AG08395 (cell line): ENCODE data around the gene ERBIN.
"Not testable (repeated sequence)": the region's sequence is repeated elsewhere in the genome, so short reads cannot be mapped to it uniquely, and the experiment has no call there.

ENCODE experiments used
- DNase-seq: peaks from one replicate; pipeline ENCODE4 v3.0.0; 2012; ENCODE audit warnings: mixed read lengths, low spot score

ERBIN gene

DNA sequence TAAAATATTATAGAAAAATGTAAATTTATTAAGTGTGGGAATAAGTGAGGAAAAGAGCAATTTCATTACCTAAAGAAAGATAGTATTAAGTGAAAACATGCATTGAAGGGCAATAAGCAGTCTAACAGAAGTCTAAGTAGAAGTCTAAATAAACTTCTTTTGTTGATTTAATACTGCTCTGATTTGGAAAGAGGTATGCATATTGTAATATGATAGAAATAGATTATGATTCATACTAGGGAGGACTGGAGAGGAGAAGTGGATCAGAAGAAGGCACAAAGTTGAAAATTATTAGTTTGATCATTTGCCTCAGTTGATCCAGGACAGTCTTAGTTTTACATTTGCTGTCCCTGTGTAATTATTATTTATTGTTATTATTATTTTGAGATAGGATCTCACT, 6.6 kb upstream of the ERBIN start:
- no peak for DNase-seq

DNA sequence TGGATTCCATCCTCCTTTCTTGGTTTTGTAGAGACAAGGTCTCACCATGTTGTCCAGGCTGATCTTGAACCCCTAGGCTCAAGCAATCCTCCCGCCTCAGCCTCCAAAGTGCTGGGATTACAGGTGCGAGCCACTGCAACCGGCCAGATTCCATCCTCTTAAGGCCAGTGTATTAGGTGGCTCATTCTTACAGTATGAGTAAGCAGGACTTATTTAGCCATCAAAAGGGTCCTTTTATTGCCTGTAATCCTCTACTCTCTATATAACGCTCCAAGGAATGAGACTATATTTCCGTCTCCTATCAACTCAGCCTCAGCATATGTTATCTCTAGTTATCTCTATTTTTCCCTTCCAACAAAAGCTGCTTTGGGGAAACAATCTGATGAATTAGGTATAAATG, 3.0 kb upstream of the ERBIN start:
- DNase-seq = no peak

DNA sequence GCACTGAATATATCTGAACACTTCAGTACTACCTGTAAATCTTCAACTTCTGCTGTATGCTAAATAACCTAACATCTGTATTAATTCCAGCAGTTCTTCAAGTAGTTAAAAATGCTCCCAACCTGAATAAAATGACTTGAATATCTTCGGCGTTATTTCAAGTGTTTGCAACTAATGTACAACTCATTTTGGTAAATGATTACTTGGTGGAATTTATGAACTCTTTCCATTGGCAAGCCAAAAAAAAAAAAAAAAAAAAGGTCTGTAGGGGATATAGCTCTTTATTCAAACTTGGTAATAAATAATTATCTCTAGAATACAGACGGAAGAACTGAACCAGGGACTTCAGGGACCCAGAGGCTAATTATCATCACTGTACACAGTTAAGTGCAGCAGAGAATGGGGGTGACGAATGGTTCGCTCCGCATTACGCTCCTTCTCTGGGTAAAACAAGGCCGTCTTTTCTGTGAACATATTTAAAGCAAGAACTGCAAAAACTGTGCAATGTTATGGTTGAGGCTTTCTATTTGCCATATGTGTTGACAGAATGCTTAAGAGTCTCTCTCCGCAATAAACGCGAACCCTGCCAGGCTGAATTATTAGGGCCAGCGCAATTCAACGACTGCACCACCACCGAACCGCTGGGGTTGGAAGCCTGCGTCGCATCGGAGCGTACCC, 1.9 kb upstream of the ERBIN start:
- peak; percentile 2 for DNase-seq

DNA sequence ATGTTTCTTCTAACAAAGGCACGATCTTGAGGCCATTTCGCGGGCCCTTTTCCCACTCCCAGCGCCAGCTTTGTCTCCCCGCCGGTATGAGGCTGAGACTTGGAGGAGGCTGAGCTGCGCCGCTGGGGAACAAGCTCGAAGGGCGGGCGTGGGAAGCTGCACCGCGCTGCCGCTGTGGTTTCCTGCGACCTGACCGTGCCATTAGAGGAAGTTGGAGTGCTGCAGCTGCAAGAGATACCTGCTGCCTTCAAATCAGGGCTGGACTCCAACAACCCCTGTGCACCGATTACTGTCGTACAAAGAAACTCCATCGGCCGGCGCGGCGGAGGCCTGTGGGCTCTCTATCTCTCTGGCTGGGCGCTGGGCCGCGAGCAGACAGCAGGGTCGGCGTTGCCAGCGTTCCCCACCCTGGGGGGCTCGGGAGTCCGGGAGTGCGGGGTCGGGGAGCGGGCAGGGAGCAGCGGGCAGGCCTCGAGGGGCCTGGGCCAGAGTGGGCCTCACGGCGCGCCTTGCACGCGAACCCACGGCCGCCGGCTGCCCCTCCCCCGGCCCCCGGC, 1.3 kb upstream of the ERBIN start:
- DNase-seq = peak; percentile 53

DNA sequence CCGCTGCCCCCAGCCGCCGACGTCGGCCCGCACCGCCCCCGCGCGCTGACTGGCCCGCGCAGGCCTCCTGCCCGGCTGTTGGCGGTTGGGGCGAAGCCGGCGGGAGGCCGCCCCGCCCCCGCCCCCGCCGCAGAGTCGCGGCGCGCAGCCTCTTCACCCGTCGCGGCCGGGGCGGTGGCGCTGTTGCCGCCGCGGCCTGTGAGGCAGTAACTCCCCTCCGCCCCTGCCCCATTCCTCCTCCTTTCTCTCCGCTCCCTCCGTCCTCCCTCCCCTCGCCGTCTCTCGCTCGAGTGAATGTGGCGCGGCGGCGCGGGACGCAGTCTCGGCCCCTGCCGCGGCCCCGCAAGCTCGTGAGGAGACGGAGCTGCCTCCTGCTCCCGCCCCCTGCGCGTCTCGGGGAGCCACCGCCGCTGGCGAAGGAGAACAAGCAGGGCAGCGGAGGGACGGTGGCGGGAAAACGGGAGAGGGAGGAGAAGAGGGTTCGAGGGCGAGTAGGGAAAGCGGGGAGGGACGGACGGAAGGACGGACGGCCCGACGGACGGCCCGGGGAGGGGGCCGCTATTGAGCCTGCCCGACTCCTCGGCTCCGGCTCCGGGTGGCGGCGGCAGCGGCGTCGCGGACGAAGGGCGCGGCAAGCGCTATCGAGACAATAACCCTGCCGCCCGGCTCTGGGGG, 637 bp upstream of the ERBIN start:
- DNase-seq = peak; percentile 88

DNA sequence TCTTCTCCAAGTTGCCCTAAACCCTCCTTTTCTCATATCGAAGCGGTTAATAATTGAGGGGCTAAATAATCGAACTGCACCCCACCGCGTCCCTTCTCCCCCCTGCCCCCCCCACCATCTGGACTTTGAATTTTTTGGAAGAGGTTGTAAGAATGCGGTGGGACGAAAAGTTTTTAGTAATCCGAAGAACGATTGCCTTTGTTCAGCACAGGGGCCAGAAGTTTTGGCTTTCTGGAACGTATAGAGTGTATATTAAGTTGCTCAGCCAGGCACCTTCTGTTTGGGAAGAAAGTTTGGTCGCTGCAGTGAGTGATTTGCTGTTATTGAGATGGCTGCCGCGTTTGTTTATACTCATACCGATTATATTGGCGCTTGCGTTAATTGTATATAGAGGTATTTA, 518 bp downstream of the ERBIN start:
- peak; percentile 5 for DNase-seq

DNA sequence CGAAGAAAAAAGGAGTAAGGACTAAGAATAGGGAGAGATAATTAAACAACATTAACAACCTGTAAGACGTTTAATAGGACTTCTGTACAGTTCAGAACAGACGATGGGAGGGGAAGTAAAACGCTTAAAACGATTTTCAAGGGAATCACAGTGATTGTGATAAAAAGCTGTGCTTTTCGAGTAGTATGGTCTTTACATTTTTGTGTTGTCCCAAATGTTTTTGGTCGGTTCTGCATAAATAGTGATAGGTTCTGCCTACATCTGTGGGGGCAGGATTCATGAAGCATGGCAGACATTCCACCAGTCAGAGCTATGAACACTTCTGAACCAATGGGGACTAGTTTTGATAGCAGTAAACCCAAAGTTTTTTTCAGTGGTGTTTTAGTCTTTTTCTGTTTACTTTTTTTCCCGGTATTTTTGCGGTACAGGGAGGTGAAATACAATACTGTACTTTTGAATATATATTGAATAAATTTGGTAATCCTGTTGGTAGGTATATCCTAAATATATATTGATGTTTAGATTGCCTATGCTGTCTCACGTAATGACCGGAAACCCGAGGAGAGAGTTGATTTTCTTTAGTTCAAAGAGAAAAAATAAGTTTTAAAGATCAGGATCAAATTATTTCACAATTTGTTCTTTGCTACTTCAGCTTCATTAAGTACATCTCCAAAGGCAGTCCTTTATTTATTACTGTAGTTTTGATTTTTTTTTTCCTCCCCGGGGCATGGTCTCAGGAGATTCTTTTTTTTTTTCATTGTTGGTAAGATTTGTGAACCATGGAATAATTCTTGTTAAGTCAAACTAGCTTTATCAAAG, 1.3 kb downstream of the ERBIN start:
- DNase-seq = peak; percentile 61

DNA sequence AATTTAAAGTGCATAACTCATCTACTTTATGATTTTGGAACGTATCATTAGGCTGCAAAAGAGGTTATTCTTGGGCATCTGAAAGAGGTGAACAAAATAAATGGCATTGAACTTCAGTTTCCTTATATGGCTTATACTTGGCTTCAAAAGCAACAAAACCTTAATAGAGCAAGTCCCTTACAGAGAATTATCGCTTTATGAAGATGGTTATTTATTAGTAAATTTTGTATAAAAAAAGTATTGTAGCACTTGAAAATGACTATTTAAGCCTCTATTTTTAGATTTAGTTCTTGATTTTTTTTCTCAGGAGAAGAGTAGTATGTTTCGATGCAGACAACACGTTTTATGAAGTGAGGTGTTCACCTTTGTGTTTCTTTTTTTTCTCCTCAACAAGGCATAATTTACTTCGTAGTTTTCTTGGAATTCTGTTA, 2.0 kb downstream of the ERBIN start:
- no peak for DNase-seq

DNA sequence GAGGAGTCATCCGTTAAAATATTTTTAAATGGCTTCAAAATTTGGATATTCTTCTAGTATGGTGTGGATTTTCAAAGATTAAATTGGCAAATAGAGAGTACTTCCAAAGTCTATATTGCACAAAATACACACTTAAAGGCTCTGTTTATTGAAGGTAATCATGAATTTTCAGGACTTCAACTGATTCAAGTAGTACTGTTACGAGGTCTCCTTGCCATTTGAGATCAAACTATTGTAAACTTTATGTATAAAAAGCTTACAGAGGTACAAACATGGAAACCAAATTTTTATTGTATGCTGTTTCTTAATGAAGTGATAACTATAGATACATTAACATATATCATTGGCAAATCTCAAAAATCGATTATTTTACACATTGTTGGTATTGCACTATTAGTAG, 2.5 kb downstream of the ERBIN start:
- no peak for DNase-seq

DNA sequence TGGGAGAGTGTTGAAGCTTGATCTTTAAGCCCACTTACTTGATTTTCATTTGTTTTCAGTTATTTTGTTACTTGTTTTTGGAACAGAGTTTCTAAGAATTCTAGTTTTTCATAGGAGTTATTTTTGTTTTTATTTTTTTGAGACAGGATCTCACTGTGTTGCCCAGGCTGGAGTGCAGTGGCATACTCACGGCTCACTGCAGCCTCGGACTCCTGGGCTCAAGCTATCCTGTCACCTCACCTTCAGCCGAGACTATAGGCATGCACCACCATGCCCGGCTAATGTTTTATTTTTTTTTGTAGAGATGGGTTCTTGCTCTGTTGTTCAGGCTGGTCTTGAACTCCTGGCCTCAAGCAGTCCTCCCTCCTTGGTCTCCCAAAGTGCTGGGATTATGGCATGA, 6.3 kb downstream of the ERBIN start:
- DNase-seq = no peak

DNA sequence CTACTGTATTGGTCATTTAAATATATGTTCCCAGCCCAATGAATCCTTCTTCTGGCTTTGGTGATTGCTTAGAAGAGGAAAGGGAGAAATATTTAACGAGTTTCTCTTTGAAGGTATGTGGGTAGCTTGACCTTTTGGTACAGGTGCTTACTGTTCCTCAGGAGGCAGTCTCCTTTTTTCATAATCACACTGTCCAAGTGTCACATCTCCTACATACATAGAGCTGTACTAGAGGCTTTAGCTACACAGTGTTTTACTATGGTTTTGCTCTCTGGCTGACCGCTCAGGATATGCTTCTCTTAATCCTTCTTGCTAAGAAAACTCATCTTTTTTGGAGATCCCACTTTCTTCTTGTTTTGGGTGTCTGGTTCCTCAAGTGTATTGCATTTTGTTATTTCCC, 6.9 kb downstream of the ERBIN start:
- no peak for DNase-seq

DNA sequence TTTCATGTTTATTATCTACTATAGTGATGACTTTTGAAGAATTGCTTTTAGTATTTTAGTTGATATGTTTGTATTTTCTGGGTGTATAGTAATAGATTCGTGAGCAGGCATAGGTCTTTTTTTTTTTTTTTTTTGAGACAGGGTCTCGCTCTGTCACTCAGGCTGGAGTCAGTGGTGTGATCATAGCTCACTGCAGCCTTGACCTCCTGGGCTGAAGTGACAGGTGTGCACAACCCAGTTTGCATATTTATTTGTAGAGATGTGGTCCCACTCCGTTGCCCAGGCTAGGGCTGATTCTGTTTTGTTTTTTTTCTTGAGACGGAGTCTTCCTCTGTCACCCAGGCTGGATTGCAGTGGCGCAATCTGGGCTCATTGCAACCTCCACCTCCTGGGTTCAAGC, 11.9 kb downstream of the ERBIN start:
- DNase-seq = no peak

DNA sequence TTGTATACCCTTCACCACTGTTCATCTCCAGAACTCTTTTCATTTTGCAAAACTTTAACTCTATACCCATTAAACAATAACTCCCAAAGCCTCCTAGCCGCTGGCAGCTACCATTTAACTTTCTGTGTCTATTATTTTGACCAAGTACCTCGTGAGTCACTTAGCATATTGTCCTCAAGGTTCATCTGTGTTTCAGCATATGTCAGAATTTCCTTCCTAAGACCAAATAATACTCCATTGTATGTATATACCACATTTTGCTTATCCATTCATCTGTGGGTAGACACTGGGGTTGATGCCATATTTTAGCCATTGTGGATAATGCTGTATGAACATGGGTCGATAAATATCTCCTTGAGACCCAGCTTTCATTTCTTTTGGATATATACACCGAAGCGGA, 17.4 kb downstream of the ERBIN start:
- no peak for DNase-seq

DNA sequence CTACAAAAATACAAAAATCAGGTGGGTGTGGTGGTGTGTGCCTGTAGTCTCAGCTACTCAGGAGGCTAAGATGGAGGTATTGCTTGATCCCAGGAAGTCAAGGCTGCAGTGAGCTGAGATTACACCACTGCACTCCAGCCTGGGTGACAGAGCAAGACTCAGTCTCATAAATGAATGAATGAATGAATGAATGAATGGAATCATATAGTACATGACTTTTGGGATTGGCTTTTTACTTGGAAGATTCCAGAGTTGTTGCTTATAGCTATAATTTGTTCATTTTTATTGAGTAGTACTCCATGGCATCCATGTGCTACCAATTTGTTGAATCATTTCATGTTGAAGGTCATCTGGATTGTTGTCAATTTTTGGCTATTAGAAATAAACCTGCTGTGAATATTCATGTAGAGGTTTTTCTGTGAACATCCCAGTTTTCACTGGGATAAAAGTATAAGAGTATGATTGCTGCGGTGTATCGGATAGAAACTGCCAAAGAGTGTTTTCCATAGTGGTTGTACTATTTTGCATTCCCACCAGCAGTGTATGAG, 19.9 kb downstream of the ERBIN start:
- DNase-seq = no peak

DNA sequence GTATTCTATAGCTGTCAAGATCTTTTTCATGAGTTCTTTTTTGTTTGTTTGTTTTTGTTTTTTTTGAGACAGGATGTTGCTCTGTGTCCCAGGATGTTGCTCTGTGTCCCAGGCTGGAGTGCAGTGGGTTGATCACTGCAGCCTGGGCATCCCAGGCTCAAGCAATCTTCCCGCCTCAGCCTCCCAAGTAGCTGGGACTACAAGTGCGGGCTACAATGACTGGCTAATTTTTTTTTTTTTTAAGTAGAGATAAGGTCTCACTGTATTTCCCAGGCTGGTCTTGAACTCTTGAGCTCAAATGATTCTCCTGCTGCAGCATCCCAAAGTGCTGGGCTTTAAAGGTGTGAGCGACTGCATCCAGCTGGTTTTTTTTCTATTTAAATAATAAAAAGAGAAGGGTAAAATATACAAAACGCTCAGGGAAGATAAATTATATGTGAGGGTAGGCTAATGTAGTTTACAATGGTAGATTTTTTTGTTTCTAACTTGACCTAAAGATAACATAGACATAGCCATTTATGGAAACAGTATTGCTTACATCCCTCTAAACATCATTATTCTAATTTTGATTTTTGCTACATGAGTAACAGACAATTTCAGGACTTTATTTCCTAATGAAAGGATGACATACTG, 21.9 kb downstream of the ERBIN start:
- DNase-seq = no peak

DNA sequence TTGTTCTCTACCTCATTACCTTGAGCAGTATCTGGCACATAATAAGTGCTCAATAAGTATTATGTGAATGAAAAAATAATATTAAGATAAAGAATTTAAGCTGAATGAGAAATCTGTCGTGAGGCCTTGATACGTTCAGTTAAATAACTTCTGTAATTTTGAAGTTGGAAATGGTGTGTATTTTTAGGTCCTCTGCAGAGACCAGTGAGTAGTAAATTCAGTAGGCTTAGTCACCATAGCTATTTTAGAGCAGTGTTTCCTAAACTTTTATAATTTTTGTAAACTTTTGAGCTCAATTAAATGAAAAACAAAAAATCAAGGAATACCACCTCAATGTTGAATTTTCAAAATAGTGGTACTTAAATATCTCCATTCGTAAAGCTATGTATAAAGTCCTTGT, 25.0 kb downstream of the ERBIN start:
- no peak for DNase-seq

DNA sequence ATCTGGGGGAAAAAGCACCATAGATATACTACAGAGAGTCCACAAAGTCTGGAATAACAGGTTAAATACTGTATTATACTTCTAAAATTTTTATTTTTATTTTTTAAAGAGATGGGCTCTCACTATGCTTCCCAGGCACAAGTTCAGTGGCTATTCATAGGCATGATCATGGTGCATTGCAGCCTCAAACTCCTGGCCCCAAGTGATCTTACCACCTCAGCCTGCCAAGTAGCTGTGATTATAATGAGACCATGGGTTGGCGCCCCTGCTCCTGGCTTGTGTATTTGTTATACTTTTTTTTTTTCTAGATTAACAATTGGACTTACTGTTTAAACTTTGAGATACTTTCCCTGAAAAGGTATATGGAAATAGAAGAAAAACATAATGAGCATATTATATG, 25.9 kb downstream of the ERBIN start:
- DNase-seq = no peak

DNA sequence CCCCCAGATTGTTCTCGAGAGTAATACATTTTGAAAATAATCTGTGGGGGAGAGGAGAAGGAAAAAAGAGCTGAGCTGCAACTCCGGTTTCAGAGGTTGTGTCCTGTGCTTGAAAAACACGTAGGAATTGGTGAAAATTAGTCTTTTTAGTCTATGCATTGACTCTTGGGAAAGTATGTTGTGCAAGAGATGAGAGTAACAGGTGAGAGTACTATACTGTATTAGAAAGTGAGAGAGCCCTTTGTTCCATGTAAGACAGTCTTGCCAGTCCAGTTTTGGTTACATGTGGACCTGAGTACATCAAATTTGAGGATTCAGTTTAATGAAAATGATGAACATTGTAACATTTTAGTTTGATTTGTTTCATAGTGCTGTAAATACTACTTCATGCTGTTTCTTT, 27.8 kb downstream of the ERBIN start:
- DNase-seq = no peak

DNA sequence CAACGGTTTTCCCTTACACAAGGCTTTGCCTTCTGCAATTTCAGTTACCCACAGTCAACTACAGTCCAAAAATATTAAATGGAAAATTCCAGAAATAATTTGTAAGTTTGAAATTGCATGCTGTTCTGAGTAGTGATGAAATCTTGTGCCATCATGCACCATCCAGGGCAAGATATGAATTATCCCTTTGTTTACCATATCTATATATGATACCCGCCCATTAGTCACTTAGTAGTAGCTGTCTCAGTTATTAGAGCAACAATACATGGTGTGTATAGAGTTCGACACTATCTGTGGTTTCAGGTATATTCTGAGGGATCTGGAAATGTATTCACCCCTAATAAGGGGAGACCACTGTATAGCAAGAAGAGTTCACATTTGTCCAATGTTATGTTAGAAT, 29.4 kb downstream of the ERBIN start:
- DNase-seq = no peak

DNA sequence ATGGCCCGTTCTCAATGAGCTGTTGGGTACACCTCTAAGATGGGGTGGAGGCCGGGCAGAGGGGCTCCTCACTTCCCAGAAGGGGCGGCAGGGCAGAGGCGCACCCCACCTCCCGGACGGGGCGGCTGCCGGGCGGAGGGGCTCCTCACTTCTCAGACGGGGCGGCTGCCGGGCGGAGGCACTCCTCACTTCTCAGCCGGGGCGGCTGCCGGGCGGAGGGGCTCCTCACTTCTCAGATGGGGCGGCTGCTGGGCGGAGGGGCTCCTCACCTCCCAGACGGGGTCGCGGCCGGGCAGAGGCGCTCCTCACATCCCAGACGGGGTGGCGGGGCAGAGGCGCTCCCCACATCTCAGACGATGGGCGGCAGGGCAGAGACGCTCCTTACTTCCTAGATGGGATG, 31.3 kb downstream of the ERBIN start:
- DNase-seq = not testable (repeated sequence)

DNA sequence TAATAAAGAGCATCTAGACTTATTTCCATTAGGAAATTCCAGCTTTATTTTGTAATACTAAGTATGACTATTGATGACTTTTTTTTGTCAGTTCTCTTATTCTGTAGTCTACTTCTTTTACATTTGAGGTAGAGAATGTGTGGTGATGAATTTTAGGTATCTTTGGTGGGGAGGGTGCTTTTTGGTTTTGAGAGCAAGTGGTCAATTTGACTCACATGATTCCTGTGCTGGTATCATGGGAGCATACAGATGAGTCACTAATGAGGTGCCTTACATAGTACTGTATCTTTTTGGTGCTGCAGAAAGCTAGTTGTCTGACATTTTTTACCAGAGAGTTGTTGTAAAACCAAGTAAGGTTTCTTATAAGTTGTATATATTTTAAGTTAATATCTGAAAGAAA, 35.3 kb downstream of the ERBIN start:
- peak; percentile 45 for DNase-seq
